ENCODE data around the gene LSAMP. TPM values are rescaled to one million over a fixed set of nuclear protein-coding genes. Genes with fewer than 3 reads are reported as not detected.

The LSAMP gene
- total RNA-seq, 1 donor from 2014 or later, result 16.4 TPM

GRCh38 chr3:116051040-116051439, 394.2 kb downstream of the LSAMP start:
- H3K9ac ChIP-seq (ENCODE audit: low read length), result no peak overlapping the region
- no peaks in the 10 kb centered on the region for H3K36me3 Mint-ChIP-seq (ENCODE audit: low read depth, unreplicated experiment)
- FAIRE-seq (no peak), DNase-seq (ENCODE audit: low read depth) (no peak)
- H3K27ac Mint-ChIP-seq (ENCODE audit: unreplicated experiment), result no peak overlapping the region
- H4K20me1 ChIP-seq (ENCODE audit: insufficient read depth, low read length), result no peaks in the 10 kb centered on the region
- H3K4me3 Mint-ChIP-seq (ENCODE audit: unreplicated experiment), result no peak overlapping the region
- H3K4me3 ChIP-seq (ENCODE audit: insufficient read depth, low read depth, low read length), result no peak overlapping the region
- H3K4me2 ChIP-seq (ENCODE audit: low read length), result no peak overlapping the region
- no peak for TF ChIP-seq EZH2 (IDR thresholded peaks at IDR 0.05; ENCODE audit: insufficient read depth, low read length)
- TF ChIP-seq, protein P1, sequence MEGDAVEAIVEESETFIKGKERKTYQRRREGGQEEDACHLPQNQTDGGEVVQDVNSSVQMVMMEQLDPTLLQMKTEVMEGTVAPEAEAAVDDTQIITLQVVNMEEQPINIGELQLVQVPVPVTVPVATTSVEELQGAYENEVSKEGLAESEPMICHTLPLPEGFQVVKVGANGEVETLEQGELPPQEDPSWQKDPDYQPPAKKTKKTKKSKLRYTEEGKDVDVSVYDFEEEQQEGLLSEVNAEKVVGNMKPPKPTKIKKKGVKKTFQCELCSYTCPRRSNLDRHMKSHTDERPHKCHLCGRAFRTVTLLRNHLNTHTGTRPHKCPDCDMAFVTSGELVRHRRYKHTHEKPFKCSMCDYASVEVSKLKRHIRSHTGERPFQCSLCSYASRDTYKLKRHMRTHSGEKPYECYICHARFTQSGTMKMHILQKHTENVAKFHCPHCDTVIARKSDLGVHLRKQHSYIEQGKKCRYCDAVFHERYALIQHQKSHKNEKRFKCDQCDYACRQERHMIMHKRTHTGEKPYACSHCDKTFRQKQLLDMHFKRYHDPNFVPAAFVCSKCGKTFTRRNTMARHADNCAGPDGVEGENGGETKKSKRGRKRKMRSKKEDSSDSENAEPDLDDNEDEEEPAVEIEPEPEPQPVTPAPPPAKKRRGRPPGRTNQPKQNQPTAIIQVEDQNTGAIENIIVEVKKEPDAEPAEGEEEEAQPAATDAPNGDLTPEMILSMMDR (IDR thresholded peaks at IDR 0.05; ENCODE audit: insufficient read depth, low read depth, low read length), result no peak
- H3K27me3 Mint-ChIP-seq (ENCODE audit: low read depth, unreplicated experiment), result no peaks in the 10 kb centered on the region
- no peak overlapping the region for H3K27ac ChIP-seq (ENCODE audit: low read depth, low read length)
- H3K9me3 Mint-ChIP-seq (ENCODE audit: unreplicated experiment), result no peaks in the 10 kb centered on the region
- no peaks in the 10 kb centered on the region for H3K27me3 ChIP-seq (ENCODE audit: insufficient read depth, low read length)
- H3K36me3 ChIP-seq (ENCODE audit: insufficient read depth, low read length), result no peaks in the 10 kb centered on the region
- H3K79me2 ChIP-seq (ENCODE audit: insufficient read depth, low read length), result no peaks in the 10 kb centered on the region
- H3K9me3 ChIP-seq (ENCODE audit: insufficient read depth, low read depth, low read length), result no peaks in the 10 kb centered on the region
- H2AFZ ChIP-seq (ENCODE audit: low read depth, low read length), result no peak overlapping the region
- no peaks in the 10 kb centered on the region for H3K4me1 ChIP-seq (ENCODE audit: insufficient read depth, low read length)
- peaks cover 3% of the 10 kb centered on the region for H3K4me1 Mint-ChIP-seq (ENCODE audit: low read depth, unreplicated experiment)

DNA sequence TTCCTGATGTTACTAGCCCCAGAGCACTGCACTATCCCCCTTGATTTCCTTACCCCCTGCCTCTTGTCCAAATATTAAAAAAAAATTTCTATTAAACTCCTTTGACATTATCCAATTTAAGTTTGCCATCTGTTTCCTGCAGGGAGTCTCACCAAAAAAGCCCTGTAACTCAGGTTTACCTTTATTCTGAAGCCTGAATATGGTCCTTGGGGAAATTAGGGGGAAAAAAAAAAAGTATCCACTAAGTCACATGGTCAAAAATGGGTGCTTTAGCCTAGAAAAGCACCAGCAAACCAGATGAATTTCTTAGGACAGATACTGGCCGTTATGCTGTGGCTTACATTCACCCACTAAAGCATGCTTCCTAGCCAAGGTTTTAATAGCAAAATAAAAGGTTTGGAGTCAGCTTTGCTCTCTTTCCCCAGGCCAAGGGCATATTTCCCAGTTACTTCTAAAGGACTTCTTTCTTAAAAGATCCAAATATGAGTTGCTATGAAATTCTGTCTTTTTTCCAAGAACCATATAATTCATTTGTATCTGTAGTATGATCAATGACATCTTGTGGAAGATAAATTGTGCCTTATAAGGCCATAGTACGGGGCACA, 394.9 kb downstream of the LSAMP start:
- Histone ChIP-seq H3K27ac (ENCODE audit: low read depth, low read length) (no peak overlapping the region), H2AFZ (ENCODE audit: low read depth, low read length) (no peak overlapping the region), H3K9ac (ENCODE audit: low read length) (no peak overlapping the region), H3K79me2 (ENCODE audit: insufficient read depth, low read length) (no peaks in the 10 kb centered on the region), H3K9me3 (ENCODE audit: insufficient read depth, low read depth, low read length) (no peaks in the 10 kb centered on the region), H3K27me3 (ENCODE audit: insufficient read depth, low read length) (no peaks in the 10 kb centered on the region), H3K4me3 (ENCODE audit: insufficient read depth, low read depth, low read length) (no peak overlapping the region), H4K20me1 (ENCODE audit: insufficient read depth, low read length) (no peaks in the 10 kb centered on the region), H3K4me2 (ENCODE audit: low read length) (no peak overlapping the region), H3K36me3 (ENCODE audit: insufficient read depth, low read length) (no peaks in the 10 kb centered on the region), H3K4me1 (ENCODE audit: insufficient read depth, low read length) (no peaks in the 10 kb centered on the region)
- Mint-ChIP-seq H3K27me3 (ENCODE audit: low read depth, unreplicated experiment) (no peaks in the 10 kb centered on the region), H3K9me3 (ENCODE audit: unreplicated experiment) (no peaks in the 10 kb centered on the region), H3K27ac (ENCODE audit: unreplicated experiment) (no peak overlapping the region), H3K4me1 (ENCODE audit: low read depth, unreplicated experiment) (peaks cover 3% of the 10 kb centered on the region), H3K36me3 (ENCODE audit: low read depth, unreplicated experiment) (no peaks in the 10 kb centered on the region), H3K4me3 (ENCODE audit: unreplicated experiment) (no peak overlapping the region)
- DNase-seq (ENCODE audit: low read depth) (no peak), FAIRE-seq (no peak)
- TF ChIP-seq, protein P1 (IDR thresholded peaks at IDR 0.05; ENCODE audit: insufficient read depth, low read depth, low read length), result no peak
- TF ChIP-seq EZH2 (IDR thresholded peaks at IDR 0.05; ENCODE audit: insufficient read depth, low read length), result no peak

DNA sequence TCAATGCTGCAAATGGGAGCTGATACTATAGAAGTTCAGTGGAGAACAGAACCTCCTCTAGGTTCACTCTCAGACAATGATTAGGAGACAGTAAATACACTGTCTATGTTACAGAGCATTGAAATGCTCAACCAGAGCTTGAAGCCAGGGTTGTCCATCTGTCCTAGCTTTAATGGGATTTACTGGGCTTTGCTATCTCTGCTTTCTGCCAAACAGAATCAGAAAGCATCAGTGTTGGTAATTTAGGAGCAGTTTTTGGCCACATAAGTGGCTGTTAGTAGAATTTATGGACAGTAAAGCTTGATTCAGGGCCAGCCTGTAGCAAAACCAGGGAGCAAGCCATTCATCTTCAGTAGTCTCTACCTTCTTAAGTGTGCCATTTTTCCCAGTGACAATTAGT, 396.3 kb downstream of the LSAMP start:
- H3K36me3 ChIP-seq (ENCODE audit: insufficient read depth, low read length), result no peaks in the 10 kb centered on the region
- H3K4me3 Mint-ChIP-seq (ENCODE audit: unreplicated experiment), result no peak overlapping the region
- no peaks in the 10 kb centered on the region for H3K27me3 Mint-ChIP-seq (ENCODE audit: low read depth, unreplicated experiment)
- H3K9ac ChIP-seq (ENCODE audit: low read length), result no peak overlapping the region
- H3K36me3 Mint-ChIP-seq (ENCODE audit: low read depth, unreplicated experiment), result no peaks in the 10 kb centered on the region
- FAIRE-seq (no peak), DNase-seq (ENCODE audit: low read depth) (no peak)
- no peaks in the 10 kb centered on the region for H3K9me3 ChIP-seq (ENCODE audit: insufficient read depth, low read depth, low read length)
- no peaks in the 10 kb centered on the region for H3K9me3 Mint-ChIP-seq (ENCODE audit: unreplicated experiment)
- H3K27me3 ChIP-seq (ENCODE audit: insufficient read depth, low read length), result no peaks in the 10 kb centered on the region
- H2AFZ ChIP-seq (ENCODE audit: low read depth, low read length), result no peak overlapping the region
- H3K4me3 ChIP-seq (ENCODE audit: insufficient read depth, low read depth, low read length), result no peak overlapping the region
- no peaks in the 10 kb centered on the region for H3K79me2 ChIP-seq (ENCODE audit: insufficient read depth, low read length)
- no peak for TF ChIP-seq EZH2 (IDR thresholded peaks at IDR 0.05; ENCODE audit: insufficient read depth, low read length)
- TF ChIP-seq, protein P1 (IDR thresholded peaks at IDR 0.05; ENCODE audit: insufficient read depth, low read depth, low read length), result no peak
- no peaks in the 10 kb centered on the region for H3K4me1 ChIP-seq (ENCODE audit: insufficient read depth, low read length)
- H3K4me2 ChIP-seq (ENCODE audit: low read length), result no peak overlapping the region
- peaks cover 5% of the 10 kb centered on the region for H3K4me1 Mint-ChIP-seq (ENCODE audit: low read depth, unreplicated experiment)
- H3K27ac Mint-ChIP-seq (ENCODE audit: unreplicated experiment), result no peak overlapping the region
- H4K20me1 ChIP-seq (ENCODE audit: insufficient read depth, low read length), result no peaks in the 10 kb centered on the region
- H3K27ac ChIP-seq (ENCODE audit: low read depth, low read length), result no peak overlapping the region

All from astrocyte (in vitro differentiated cells and primary cell).